ENCODE measurements around the gene SHH. TPM values are rescaled to one million over a fixed set of nuclear protein-coding genes. Genes with fewer than 3 reads are reported as not detected.

SHH gene
- total and polyA plus RNA-seq, 2 donors (not counting 3 experiments of a cell fraction or from before 2014, with no cell fraction given), result not detected

GRCh38 chr7:155833651-155834050 lies 21.4 kb upstream of the SHH start:
- no peaks in the 10 kb centered on the region for H4K20me1 ChIP-seq (replicated peaks; ENCODE audit: control insufficient read depth, extremely low read depth, insufficient read depth, low read length)
- TF ChIP-seq FOS (IDR thresholded peaks at IDR 0.05; ENCODE audit: borderline replicate concordance, insufficient read depth, low read length) (no peak), POLR2A (IDR thresholded peaks at IDR 0.05; ENCODE audit: low read depth, low read length) (no peak), GATA2 (IDR thresholded peaks at IDR 0.05; ENCODE audit: insufficient read depth, insufficient read length, low read depth, low read length) (no peak), CTCF (IDR thresholded peaks at IDR 0.05; ENCODE audit: extremely low read depth in 1 of 2, insufficient read depth in 1 of 2, low read depth in 1 of 2, low read length in 2 of 2) (no peak), EZH2 (IDR thresholded peaks at IDR 0.05; ENCODE audit: borderline replicate concordance, low read depth, low read length, severe bottlenecking) (no peak), JUN (IDR thresholded peaks at IDR 0.05; ENCODE audit: borderline replicate concordance, insufficient read depth, insufficient read length, low read depth) (no peak), POLR2AphosphoS5 (IDR thresholded peaks at IDR 0.05; ENCODE audit: insufficient read depth, low read depth, low read length) (no peak), MYC (IDR thresholded peaks at IDR 0.05; ENCODE audit: low read depth, low read length) (no peak)
- DNase-seq (ENCODE audit: low read depth, low spot score) (no peak), FAIRE-seq (no peak)
- H3K9ac ChIP-seq (replicated peaks; ENCODE audit: extremely low read depth, insufficient read depth, low read length), result no peak overlapping the region
- H3K36me3 ChIP-seq (ENCODE audit: control insufficient read depth in 2 of 2, extremely low read depth in 1 of 2, insufficient read depth in 2 of 2, low read length in 2 of 2), result no peaks in the 10 kb centered on the region
- no peaks in the 10 kb centered on the region for H3K27me3 ChIP-seq (ENCODE audit: control insufficient read depth in 2 of 2, insufficient read depth in 2 of 2, low read length in 2 of 2)
- POLR2A ChIA-PET, result no interaction called here
- H3K4me2 ChIP-seq (ENCODE audit: insufficient read depth, low read length), result no peak overlapping the region
- no peaks in the 10 kb centered on the region for H3K9me3 ChIP-seq (replicated peaks; ENCODE audit: control insufficient read depth, insufficient read depth, low read length)
- no TSS peak for BruUV-seq (replicated peaks)
- H3K4me3 ChIP-seq (replicated peaks in 1 of 3; ENCODE audit: insufficient read depth in 1 of 3, low read depth in 1 of 3, low read length in 3 of 3), result no peak overlapping the region
- intact Hi-C loops (cut with micrococcal nuclease) (no loop called here), dilution Hi-C loops (cut with MboI; ENCODE audit: extremely low pct_ligation_motif_present, low sequenced_read_pairs) (no loop called here)
- no peaks in the 10 kb centered on the region for H3K4me1 ChIP-seq (ENCODE audit: control insufficient read depth, extremely low read depth, insufficient read depth, low read length)
- no peaks in the 10 kb centered on the region for H3K9me1 ChIP-seq (replicated peaks; ENCODE audit: control insufficient read depth, extremely low read depth, insufficient read depth, low read length)
- no peak overlapping the region for H2AFZ ChIP-seq (ENCODE audit: low read depth, low read length)
- CTCF ChIA-PET, result no interaction called here
- no peaks in the 10 kb centered on the region for H3K79me2 ChIP-seq (ENCODE audit: control insufficient read depth, insufficient read depth, low read length)
- no peak overlapping the region for H3K27ac ChIP-seq (ENCODE audit: insufficient read depth, low read depth, low read length)
